Fibroblast of pulmonary artery (primary cell): ENCODE data around the gene CLASP1.
"Not testable (repeated sequence)": the region's sequence is repeated elsewhere in the genome, so short reads cannot be mapped to it uniquely, and the experiment has no call there.

Experiments used
- DNase-seq: peaks from one replicate; pipeline ENCODE4 v3.0.0-alpha.2; 2010; ENCODE audit warnings: low read depth
- H3K4me3 ChIP-seq: replicated peaks from 2 replicates; pipeline ENCODE4 v1.5.1; 2011; ENCODE audit warnings: low read depth, mild to moderate bottlenecking, control low read depth, low read length, moderate library complexity
- CTCF ChIP-seq: IDR thresholded peaks from 2 replicates; pipeline ENCODE4 v1.5.1; 2011; ENCODE audit warnings: mild to moderate bottlenecking, control low read depth, low read length, inconsistent platforms; ENCODE audit errors: missing control alignments

The CLASP1 gene

GRCh38 chr2:121662656-121663055, 13.4 kb upstream of the CLASP1 start:
- no peak for DNase-seq
- no peak for TF ChIP-seq CTCF
- H3K4me3 ChIP-seq = no peak overlapping the region

- no peak overlapping the region for H3K4me3 ChIP-seq
- TF ChIP-seq CTCF = no peak
- no peak for DNase-seq
These were observed 10.7 kb upstream of the CLASP1 start for GRCh38 chr2:121659933-121660332.

GRCh38 chr2:121658393-121658792, 9.1 kb upstream of the CLASP1 start:
- peak; percentile 30 for DNase-seq
- not testable (repeated sequence) for H3K4me3 ChIP-seq

- H3K4me3 ChIP-seq = no peak overlapping the region
- no peak for DNase-seq
- no peak for TF ChIP-seq CTCF
These were observed 3.8 kb upstream of the CLASP1 start for GRCh38 chr2:121653035-121653434.

GRCh38 chr2:121650315-121650930, 1.2 kb upstream of the CLASP1 start:
- no peak for TF ChIP-seq CTCF
- H3K4me3 ChIP-seq = peak overlapping the region; percentile 94
- DNase-seq = no peak

- DNase-seq = peak; percentile 98
- no peak for TF ChIP-seq CTCF
- H3K4me3 ChIP-seq = peak overlapping the region; percentile 94
These were observed 493 bp upstream of the CLASP1 start for GRCh38 chr2:121649596-121650314.

- H3K4me3 ChIP-seq = peak overlapping the region; percentile 94
- DNase-seq = peak; percentile 63
- TF ChIP-seq CTCF = no peak
These were observed 785 bp downstream of the CLASP1 start for GRCh38 chr2:121648206-121649148.
